Endothelial cell of umbilical vein (primary cell): ENCODE measurements around the gene KDR. TPM values are rescaled to one million over a fixed set of nuclear protein-coding genes. Genes with fewer than 3 reads are reported as not detected.

Source experiments
- BruUV-seq: library from RNA; stranded (reverse); fragments of 400-500 nt; replicated peaks from 2 replicates; lab custom pipeline; 2021; lab: Mats Ljungman, UMichigan
- CTCF ChIA-PET: fragments of 300-600, 350-600 bp; sonication (Branson Sonifier 250); formaldehyde crosslinking; loops from one replicate; lab custom pipeline; 2021; ENCODE audit warnings: antibody characterized with exemption, inconsistent platforms; lab: Charles Lee
- POLR2A ChIA-PET: fragments of 300-600, 350-600 bp; sonication (Branson Sonifier 250); formaldehyde crosslinking; loops from one replicate; lab custom pipeline; 2021; ENCODE audit warnings: antibody characterized with exemption, inconsistent platforms; lab: Charles Lee
- DNase-seq: peaks from one replicate; pipeline ENCODE4 v3.0.0-alpha.2; 2011; ENCODE audit warnings: low read depth, low spot score
- FAIRE-seq: peaks from 2 replicates; lab custom pipeline; 2011; peaks lifted over from hg19 to GRCh38; lab: Jason Lieb, UNC
- H2AFZ ChIP-seq: 2 replicates; pipeline ENCODE4 v1.6.0; 2012; ENCODE audit warnings: low read depth, low read length, control low read depth, inconsistent platforms
- H3K27ac ChIP-seq: 2 replicates; pipeline ENCODE4 v1.5.1; 2011; ENCODE audit warnings: low read depth, mild to moderate bottlenecking, control low read depth, low read length, moderate library complexity; ENCODE audit not compliant: insufficient read depth
- H3K27me3 ChIP-seq, 2 experiments: 2 replicates each; pipeline versions ENCODE4 v1.6.0 to v1.6.1; 2011; ENCODE audit warnings: low read length in 2 of 2, mixed read lengths in 1 of 2; ENCODE audit not compliant: control insufficient read depth in 2 of 2, insufficient read depth in 2 of 2
- H3K36me3 ChIP-seq, 2 experiments: 2 replicates in 1 of 2; 3 replicates in 1 of 2; pipeline ENCODE4 v1.5.1; 2011; ENCODE audit warnings: low read length in 2 of 2, mild to moderate bottlenecking in 1 of 2, moderate library complexity in 1 of 2; ENCODE audit not compliant: control insufficient read depth in 2 of 2, insufficient read depth in 2 of 2; ENCODE audit errors: extremely low read depth in 1 of 2
- H3K4me1 ChIP-seq: 3 replicates; pipeline ENCODE4 v1.5.1; 2011; ENCODE audit warnings: mild to moderate bottlenecking, low read length; ENCODE audit not compliant: control insufficient read depth, insufficient read depth; ENCODE audit errors: extremely low read depth
- H3K4me2 ChIP-seq: 2 replicates; pipeline ENCODE4 v1.6.1; 2011; ENCODE audit warnings: low read length, control low read depth, mixed read lengths; ENCODE audit not compliant: insufficient read depth
- H3K4me3 ChIP-seq, 3 experiments: fragments of 200-600 bp in 1 of 3; sonication (generic), shearing (Covaris generic) in 1 of 3; replicated peaks in 1 of 3; 2 replicates each; pipeline ENCODE4 v1.5.1; 2011 to 2016; ENCODE audit warnings: control low read depth in 3 of 3, low read length in 3 of 3, mild to moderate bottlenecking in 2 of 3, inconsistent platforms in 1 of 3, low read depth in 1 of 3, moderate library complexity in 1 of 3; ENCODE audit not compliant: insufficient read depth in 1 of 3
- H3K79me2 ChIP-seq: 2 replicates; pipeline ENCODE4 v1.6.0; 2012; ENCODE audit warnings: low read length, inconsistent platforms; ENCODE audit not compliant: control insufficient read depth, insufficient read depth
- H3K9ac ChIP-seq: replicated peaks from 2 replicates; pipeline ENCODE3; 2011; ENCODE audit warnings: low read length, control low read depth; ENCODE audit not compliant: insufficient read depth; ENCODE audit errors: extremely low read depth
- H3K9me1 ChIP-seq: replicated peaks from 3 replicates; pipeline ENCODE4 v1.6.0; 2011; ENCODE audit warnings: mild to moderate bottlenecking, low read length; ENCODE audit not compliant: control insufficient read depth, insufficient read depth; ENCODE audit errors: extremely low read depth
- H3K9me3 ChIP-seq: replicated peaks from 2 replicates; pipeline ENCODE4 v1.5.1; 2012; ENCODE audit warnings: low read length, inconsistent platforms; ENCODE audit not compliant: control insufficient read depth, insufficient read depth
- H4K20me1 ChIP-seq: replicated peaks from 2 replicates; pipeline ENCODE3; 2011; ENCODE audit warnings: mild to moderate bottlenecking, low read length; ENCODE audit not compliant: control insufficient read depth, insufficient read depth; ENCODE audit errors: extremely low read depth
- EZH2 ChIP-seq: IDR thresholded peaks from 2 replicates; pipeline ENCODE4 v1.6.1; 2012; ENCODE audit warnings: borderline replicate concordance, low read depth, mild to moderate bottlenecking, moderate library complexity, low read length, inconsistent platforms; ENCODE audit not compliant: severe bottlenecking
- FOS ChIP-seq: IDR thresholded peaks from 2 replicates; pipeline ENCODE4 v1.6.1; 2011; ENCODE audit warnings: mild to moderate bottlenecking, low read length, moderate library complexity, borderline replicate concordance; ENCODE audit not compliant: insufficient read depth
- GATA2 ChIP-seq: IDR thresholded peaks from 2 replicates; pipeline ENCODE4 v1.7.0; 2011; ENCODE audit warnings: low read depth, mild to moderate bottlenecking, moderate library complexity, mixed read lengths, low read length; ENCODE audit not compliant: insufficient read length, insufficient read depth
- JUN ChIP-seq: IDR thresholded peaks from 2 replicates; pipeline ENCODE4 v1.6.1; 2011; ENCODE audit warnings: borderline replicate concordance, low read depth; ENCODE audit not compliant: insufficient read length, insufficient read depth
- MYC ChIP-seq: IDR thresholded peaks from one replicate; pipeline ENCODE4 v1.6.1; 2011; ENCODE audit warnings: mild to moderate bottlenecking, low read depth, low read length
- POLR2A ChIP-seq: IDR thresholded peaks from 2 replicates; pipeline ENCODE4 v1.6.1; 2012; ENCODE audit warnings: low read depth, mild to moderate bottlenecking, control low read depth, low read length
- POLR2AphosphoS5 ChIP-seq: IDR thresholded peaks from 2 replicates; pipeline ENCODE4 v1.6.1; 2012; ENCODE audit warnings: low read depth, mild to moderate bottlenecking, control low read depth, low read length, moderate library complexity; ENCODE audit not compliant: insufficient read depth
- dilution Hi-C: fragments of 300-500 bp; cut with MboI; formaldehyde crosslinking; loops from one replicate; pipeline ENCODE4 v1.15.0; 2019; ENCODE audit warnings: low sequenced_read_pairs; ENCODE audit not compliant: extremely low pct_ligation_motif_present
- intact Hi-C: fragments of 100-400 bp; cut with micrococcal nuclease; formaldehyde crosslinking; loops from one replicate; pipeline ENCODE4 v1.10.0; 2022
- polyA plus RNA-seq, 4 experiments: library from polyadenylated mRNA; depleted of rRNA in 3 of 4; stranded (reverse) in 3 of 4; unstranded in 1 of 4; fragments of >200 nt; gene quantifications; 2 replicates each; pipeline versions ENCODE4 v1.2.1 to v1.2.3, GENCODE V29; 2011 to 2012; ENCODE audit warnings: missing spikeins in 1 of 4
- total RNA-seq: library from RNA; stranded (reverse); gene quantifications from 2 replicates; pipeline ENCODE4 v1.2.3, GENCODE V29; 2021
- TF ChIP-seq, protein P1 (sequence below): IDR thresholded peaks from 2 replicates; pipeline ENCODE4 v1.6.1; 2011; ENCODE audit not compliant: insufficient read depth, insufficient read length
- TF ChIP-seq, protein P2 (sequence below), 2 donors: IDR thresholded peaks; 1 replicate in 1 of 2; 2 replicates in 1 of 2; pipeline ENCODE4 v1.5.1; 2011; ENCODE audit warnings: low read length in 2 of 2, mild to moderate bottlenecking in 2 of 2, moderate library complexity in 2 of 2, control low read depth in 1 of 2, inconsistent platforms in 1 of 2, low read depth in 1 of 2; ENCODE audit not compliant: insufficient read depth in 1 of 2; ENCODE audit errors: extremely low read depth in 1 of 2

KDR gene
- total and polyA plus RNA-seq, 2 donors (not counting 3 experiments of a cell fraction or from before 2014, with no cell fraction given): 80.5 to 145 TPM

DNA sequence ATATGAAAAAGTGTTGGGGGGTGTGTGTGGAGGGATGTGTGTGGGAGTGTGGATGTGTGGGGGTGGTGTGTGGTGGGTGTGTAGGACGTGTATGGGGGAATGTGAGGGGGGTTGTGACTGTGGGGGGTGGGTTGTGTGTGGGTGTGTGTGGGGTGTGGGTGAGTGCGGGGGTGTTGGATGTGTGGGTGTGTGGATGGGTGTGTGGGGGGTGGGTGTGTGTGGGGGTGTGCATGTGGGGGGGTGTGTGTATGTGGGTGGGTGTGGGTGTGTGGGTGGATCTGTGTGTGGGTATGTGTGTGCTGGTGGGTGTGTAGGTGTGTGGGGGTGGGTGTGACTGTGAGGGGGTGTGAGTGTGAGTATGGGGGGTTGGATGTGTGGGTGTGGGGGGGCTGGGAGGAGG is 47.8 kb downstream of the KDR start:
- Histone ChIP-seq H3K27ac (no peak overlapping the region), H2AFZ (no peak overlapping the region), H3K9ac (no peak overlapping the region), H3K4me2 (no peak overlapping the region), H4K20me1 (no peaks in the 10 kb centered on the region), H3K36me3 (peaks cover 8 to 11% of the 10 kb centered on the region in 2 experiments), H3K9me1 (no peaks in the 10 kb centered on the region), H3K27me3 (no peaks in the 10 kb centered on the region), H3K79me2 (no peaks in the 10 kb centered on the region), H3K9me3 (no peaks in the 10 kb centered on the region), H3K4me1 (peaks cover 40% of the 10 kb centered on the region), H3K4me3 (no peak overlapping the region)
- ChIA-PET CTCF (no interaction called here), POLR2A (no interaction called here)
- intact Hi-C loops (loop anchor here (5.0 kb wide), 3 partner anchors 45 to 470 kb away; partner anchors contain the start of gene CLOCK), dilution Hi-C loops (no loop called here)
- no peak for DNase-seq
- BruUV-seq: no TSS peak
- TF ChIP-seq, protein P1, sequence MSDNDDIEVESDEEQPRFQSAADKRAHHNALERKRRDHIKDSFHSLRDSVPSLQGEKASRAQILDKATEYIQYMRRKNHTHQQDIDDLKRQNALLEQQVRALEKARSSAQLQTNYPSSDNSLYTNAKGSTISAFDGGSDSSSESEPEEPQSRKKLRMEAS: no peak
- TF ChIP-seq POLR2AphosphoS5: no peak
- TF ChIP-seq GATA2: no peak
- TF ChIP-seq, protein P2, sequence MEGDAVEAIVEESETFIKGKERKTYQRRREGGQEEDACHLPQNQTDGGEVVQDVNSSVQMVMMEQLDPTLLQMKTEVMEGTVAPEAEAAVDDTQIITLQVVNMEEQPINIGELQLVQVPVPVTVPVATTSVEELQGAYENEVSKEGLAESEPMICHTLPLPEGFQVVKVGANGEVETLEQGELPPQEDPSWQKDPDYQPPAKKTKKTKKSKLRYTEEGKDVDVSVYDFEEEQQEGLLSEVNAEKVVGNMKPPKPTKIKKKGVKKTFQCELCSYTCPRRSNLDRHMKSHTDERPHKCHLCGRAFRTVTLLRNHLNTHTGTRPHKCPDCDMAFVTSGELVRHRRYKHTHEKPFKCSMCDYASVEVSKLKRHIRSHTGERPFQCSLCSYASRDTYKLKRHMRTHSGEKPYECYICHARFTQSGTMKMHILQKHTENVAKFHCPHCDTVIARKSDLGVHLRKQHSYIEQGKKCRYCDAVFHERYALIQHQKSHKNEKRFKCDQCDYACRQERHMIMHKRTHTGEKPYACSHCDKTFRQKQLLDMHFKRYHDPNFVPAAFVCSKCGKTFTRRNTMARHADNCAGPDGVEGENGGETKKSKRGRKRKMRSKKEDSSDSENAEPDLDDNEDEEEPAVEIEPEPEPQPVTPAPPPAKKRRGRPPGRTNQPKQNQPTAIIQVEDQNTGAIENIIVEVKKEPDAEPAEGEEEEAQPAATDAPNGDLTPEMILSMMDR (IDR thresholded peaks at IDR 0.05; ENCODE audit: extremely low read depth in 1 of 2, insufficient read depth in 1 of 2, low read depth in 1 of 2, low read length in 2 of 2): no peak
- no peak for TF ChIP-seq FOS
- TF ChIP-seq MYC: no peak
- TF ChIP-seq EZH2: no peak
- TF ChIP-seq JUN: no peak
- TF ChIP-seq POLR2A: no peak
- FAIRE-seq: no peak
